KOPT-K1 (cell line): ENCODE data around the gene NPS.

Source experiments
- H3K27ac ChIP-seq: fragments of 200-600 bp; sonication (generic); 2 replicates; pipeline ENCODE4 v1.5.1; 2016; ENCODE audit warnings: antibody characterized with exemption, mild to moderate bottlenecking, low read depth, low read length; ENCODE audit not compliant: poor library complexity, severe bottlenecking
- H3K36me3 ChIP-seq: fragments of 200-600 bp; sonication (generic); 2 replicates; pipeline ENCODE4 v1.5.1; 2017; ENCODE audit warnings: antibody characterized with exemption, mild to moderate bottlenecking, low read length, moderate library complexity; ENCODE audit not compliant: insufficient read depth
- H3K9me3 ChIP-seq: fragments of 200-600 bp; sonication (generic); 2 replicates; pipeline ENCODE4 v1.5.1; 2017; ENCODE audit warnings: antibody characterized with exemption, low read length, mild to moderate bottlenecking; ENCODE audit not compliant: insufficient read depth, poor library complexity, severe bottlenecking

Gene NPS

GRCh38 chr10:127536972-127537760 lies 11.9 kb upstream of the NPS start:
- Histone ChIP-seq H3K9me3 (no peaks in the 10 kb centered on the region), H3K27ac (no peak overlapping the region), H3K36me3 (no peaks in the 10 kb centered on the region)

GRCh38 chr10:127537924-127538323 lies 11.2 kb upstream of the NPS start:
- Histone ChIP-seq H3K9me3 (no peaks in the 10 kb centered on the region), H3K36me3 (no peaks in the 10 kb centered on the region), H3K27ac (no peak overlapping the region)

GRCh38 chr10:127548022-127548421 lies 1.1 kb upstream of the NPS start:
- Histone ChIP-seq H3K36me3 (no peaks in the 10 kb centered on the region), H3K27ac (no peak overlapping the region), H3K9me3 (no peaks in the 10 kb centered on the region)

DNA sequence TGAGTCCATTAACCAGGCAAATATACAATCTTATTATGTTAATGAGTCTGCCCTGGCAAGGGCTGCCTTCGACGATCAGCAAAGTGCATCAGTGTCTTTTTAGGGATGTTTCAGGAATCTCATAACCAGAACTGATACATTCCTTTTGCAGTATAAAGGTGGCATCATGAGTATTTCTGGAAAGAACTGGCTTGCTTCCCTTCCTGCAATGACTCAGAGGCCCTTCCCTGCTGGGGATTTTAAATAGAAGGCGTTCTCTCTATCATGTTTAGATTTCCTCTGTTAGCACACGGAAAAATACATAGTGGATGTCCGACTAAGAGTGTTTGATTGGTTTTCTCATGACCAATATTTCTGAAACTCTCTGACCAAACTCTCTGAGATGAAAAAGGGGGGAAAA lies 1.8 kb downstream of the NPS start:
- Histone ChIP-seq H3K36me3 (no peaks in the 10 kb centered on the region), H3K9me3 (no peaks in the 10 kb centered on the region), H3K27ac (no peak overlapping the region)

- Histone ChIP-seq H3K27ac (no peak overlapping the region), H3K36me3 (no peaks in the 10 kb centered on the region), H3K9me3 (no peaks in the 10 kb centered on the region)
Observed at GRCh38 chr10:127552446-127552845, 3.3 kb downstream of the NPS start.

DNA sequence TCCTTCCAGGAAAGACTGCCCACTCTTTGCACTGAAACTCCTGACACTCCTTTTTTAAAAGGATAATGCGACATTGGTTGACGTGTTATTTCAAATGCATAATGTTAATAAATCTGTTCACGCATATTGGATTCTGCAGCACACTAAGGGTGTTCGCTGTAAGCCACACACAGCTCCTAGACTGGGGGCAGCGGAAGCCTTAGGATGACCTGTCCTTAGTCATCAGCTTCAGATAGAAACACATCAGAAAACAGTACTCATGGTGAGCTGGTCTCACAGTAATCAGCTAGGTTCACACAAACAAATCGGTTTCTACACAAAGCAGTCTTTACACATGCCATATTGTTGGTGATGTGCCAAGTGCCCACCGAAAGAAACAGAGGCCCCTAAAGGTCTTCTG lies 4.3 kb downstream of the NPS start:
- H3K36me3 ChIP-seq, result no peaks in the 10 kb centered on the region
- H3K27ac ChIP-seq, result no peak overlapping the region
- H3K9me3 ChIP-seq, result no peaks in the 10 kb centered on the region

- no peak overlapping the region for H3K27ac ChIP-seq
- no peaks in the 10 kb centered on the region for H3K36me3 ChIP-seq
- no peaks in the 10 kb centered on the region for H3K9me3 ChIP-seq
Observed at GRCh38 chr10:127556916-127557315, 7.8 kb downstream of the NPS start.

GRCh38 chr10:127561647-127562046 lies 12.5 kb downstream of the NPS start:
- H3K27ac ChIP-seq, result no peak overlapping the region
- no peaks in the 10 kb centered on the region for H3K36me3 ChIP-seq
- H3K9me3 ChIP-seq, result no peaks in the 10 kb centered on the region

- Histone ChIP-seq H3K9me3 (no peaks in the 10 kb centered on the region), H3K36me3 (no peaks in the 10 kb centered on the region), H3K27ac (no peak overlapping the region)
Observed at GRCh38 chr10:127563718-127564553, 14.8 kb downstream of the NPS start.

DNA sequence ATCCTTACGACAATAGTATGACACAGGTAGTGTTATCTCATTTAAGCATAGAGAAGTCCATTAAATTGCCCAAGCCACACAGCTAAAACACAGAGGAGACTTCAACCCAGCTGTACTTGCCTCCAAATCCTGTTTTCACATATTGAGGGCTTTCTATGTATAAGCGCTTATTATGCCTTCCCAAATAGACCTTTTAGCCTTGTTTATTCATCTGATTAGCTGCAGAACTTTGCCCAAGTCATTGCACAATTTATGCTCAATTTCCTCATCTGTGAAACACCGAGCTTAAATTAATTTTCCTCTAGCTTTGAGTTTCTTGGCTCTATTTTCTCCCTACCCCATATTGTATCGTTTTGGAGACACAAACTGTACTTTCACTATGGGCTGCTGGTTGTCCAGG lies 15.5 kb downstream of the NPS start:
- Histone ChIP-seq H3K27ac (no peak overlapping the region), H3K9me3 (no peaks in the 10 kb centered on the region), H3K36me3 (no peaks in the 10 kb centered on the region)

GRCh38 chr10:127565583-127565982 lies 16.5 kb downstream of the NPS start:
- Histone ChIP-seq H3K27ac (no peak overlapping the region), H3K9me3 (no peaks in the 10 kb centered on the region)

GRCh38 chr10:127569210-127569609 lies 20.1 kb downstream of the NPS start:
- H3K9me3 ChIP-seq, result no peaks in the 10 kb centered on the region
- H3K27ac ChIP-seq, result no peak overlapping the region
- H3K36me3 ChIP-seq, result no peaks in the 10 kb centered on the region

More at GRCh38 chr10:127565583-127565982, 16.5 kb downstream of the NPS start:
- H3K36me3 ChIP-seq, result no peaks in the 10 kb centered on the region

- H3K9me3 ChIP-seq, result no peaks in the 10 kb centered on the region
Observed at GRCh38 chr10:127570036-127570435, 20.9 kb downstream of the NPS start.

DNA sequence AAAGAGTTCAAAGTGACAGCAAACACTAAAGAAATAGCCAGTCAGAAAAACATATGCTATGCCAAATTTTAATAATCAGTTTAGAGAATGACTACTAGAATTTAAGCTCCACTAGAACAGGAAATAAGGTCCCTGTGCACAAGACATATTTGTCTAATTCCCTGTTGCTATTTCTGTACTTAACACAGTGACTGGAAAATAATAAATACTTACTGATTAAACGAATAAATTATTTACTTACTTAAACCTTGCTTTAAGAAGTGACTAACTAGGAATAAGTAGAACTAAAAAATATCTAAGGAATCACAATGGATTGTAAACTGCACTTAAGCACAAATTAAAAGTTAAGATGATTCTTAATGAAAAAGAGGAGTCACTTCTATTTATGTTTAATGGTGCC lies 22.3 kb downstream of the NPS start:
- Histone ChIP-seq H3K27ac (no peak overlapping the region), H3K9me3 (no peaks in the 10 kb centered on the region), H3K36me3 (no peaks in the 10 kb centered on the region)

More at GRCh38 chr10:127570036-127570435, 20.9 kb downstream of the NPS start:
- Histone ChIP-seq H3K36me3 (no peaks in the 10 kb centered on the region), H3K27ac (no peak overlapping the region)

- no peaks in the 10 kb centered on the region for H3K9me3 ChIP-seq
- H3K27ac ChIP-seq, result no peak overlapping the region
- no peaks in the 10 kb centered on the region for H3K36me3 ChIP-seq
Observed at GRCh38 chr10:127576051-127576450, 26.9 kb downstream of the NPS start.
